WI38 (cell line): ENCODE results near the gene ALDH1L2.

Experiments
- H3K4me3 ChIP-seq: 2 replicates; pipeline ENCODE4 v1.5.1; 2011; ENCODE audit warnings: low read depth, mild to moderate bottlenecking, control low read depth, low read length
- TF ChIP-seq, protein P1 (sequence below): IDR thresholded peaks from 2 replicates; pipeline ENCODE4 v1.5.1; 2012; ENCODE audit warnings: low read depth, mild to moderate bottlenecking, control low read depth, low read length

ALDH1L2 gene

DNA sequence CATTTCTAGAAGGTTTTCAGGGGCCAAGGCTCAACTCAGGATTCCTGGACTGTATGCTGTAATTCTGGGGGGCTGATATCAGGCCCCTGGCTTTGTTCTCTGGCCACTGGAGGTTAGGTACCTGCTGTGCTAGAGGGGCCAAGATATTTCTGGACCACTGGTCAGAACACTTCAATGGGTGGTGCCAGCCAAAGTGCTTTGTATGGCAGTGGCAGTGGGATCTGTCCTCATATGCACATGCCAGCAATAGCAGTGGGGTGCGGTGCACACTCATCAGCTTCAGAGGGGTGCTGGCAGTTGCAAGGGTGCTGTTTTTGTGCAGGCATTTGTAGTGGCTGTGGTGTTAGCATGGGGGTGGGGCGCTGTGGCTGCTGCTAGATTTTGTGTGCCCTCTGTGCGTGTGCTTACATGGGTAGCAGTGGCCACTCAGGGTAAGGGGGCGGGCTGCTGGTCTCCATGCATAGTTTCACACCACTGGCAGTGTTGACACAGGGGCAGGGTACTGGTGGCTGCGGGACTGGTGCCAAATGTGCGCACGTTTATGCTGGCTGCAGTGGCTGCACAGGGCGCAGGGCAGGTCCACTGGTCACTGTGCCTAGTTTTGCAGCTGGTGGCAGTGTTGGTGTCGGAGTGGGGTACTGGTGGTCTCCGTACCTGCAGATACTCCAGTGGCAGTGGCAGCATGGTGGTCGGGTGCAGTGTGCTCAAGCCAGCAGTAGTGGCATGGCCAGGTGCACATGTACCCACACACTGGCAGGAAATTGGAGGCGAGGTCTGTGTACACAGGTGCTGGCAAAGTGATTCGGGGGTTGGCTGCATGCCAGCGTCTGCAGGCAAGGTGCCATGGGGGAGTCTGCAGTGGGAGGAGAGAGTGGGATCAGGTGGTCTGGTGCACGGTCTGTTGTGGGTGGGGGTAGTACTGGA lies 85.6 kb downstream of the ALDH1L2 start:
- TF ChIP-seq, protein P1, sequence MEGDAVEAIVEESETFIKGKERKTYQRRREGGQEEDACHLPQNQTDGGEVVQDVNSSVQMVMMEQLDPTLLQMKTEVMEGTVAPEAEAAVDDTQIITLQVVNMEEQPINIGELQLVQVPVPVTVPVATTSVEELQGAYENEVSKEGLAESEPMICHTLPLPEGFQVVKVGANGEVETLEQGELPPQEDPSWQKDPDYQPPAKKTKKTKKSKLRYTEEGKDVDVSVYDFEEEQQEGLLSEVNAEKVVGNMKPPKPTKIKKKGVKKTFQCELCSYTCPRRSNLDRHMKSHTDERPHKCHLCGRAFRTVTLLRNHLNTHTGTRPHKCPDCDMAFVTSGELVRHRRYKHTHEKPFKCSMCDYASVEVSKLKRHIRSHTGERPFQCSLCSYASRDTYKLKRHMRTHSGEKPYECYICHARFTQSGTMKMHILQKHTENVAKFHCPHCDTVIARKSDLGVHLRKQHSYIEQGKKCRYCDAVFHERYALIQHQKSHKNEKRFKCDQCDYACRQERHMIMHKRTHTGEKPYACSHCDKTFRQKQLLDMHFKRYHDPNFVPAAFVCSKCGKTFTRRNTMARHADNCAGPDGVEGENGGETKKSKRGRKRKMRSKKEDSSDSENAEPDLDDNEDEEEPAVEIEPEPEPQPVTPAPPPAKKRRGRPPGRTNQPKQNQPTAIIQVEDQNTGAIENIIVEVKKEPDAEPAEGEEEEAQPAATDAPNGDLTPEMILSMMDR, result no peak
- H3K4me3 ChIP-seq, result no peak overlapping the region

GRCh38 chr12:104997541-104997940 lies 86.7 kb downstream of the ALDH1L2 start:
- TF ChIP-seq, protein P1, result no peak
- no peak overlapping the region for H3K4me3 ChIP-seq

DNA sequence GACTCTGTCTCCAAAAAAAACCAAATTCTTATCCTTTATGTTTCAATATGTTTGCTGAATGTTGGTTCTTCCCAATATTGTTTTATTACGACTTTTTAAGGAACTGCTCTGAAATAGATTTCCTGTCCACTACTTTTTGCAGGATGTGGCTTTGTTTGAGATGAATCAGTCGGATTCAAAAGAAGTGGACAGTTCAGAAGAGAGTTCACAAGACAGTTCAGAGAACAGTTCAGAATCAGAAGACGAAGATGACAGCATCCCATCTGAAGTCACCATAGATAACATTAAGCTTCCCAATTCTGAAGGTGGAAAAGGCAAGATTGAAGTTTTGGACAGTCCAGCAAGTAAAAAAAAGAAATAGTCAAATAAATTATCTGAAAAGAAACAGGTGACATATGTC lies 89.9 kb downstream of the ALDH1L2 start:
- H3K4me3 ChIP-seq, result no peak overlapping the region
- TF ChIP-seq, protein P1, result no peak

DNA sequence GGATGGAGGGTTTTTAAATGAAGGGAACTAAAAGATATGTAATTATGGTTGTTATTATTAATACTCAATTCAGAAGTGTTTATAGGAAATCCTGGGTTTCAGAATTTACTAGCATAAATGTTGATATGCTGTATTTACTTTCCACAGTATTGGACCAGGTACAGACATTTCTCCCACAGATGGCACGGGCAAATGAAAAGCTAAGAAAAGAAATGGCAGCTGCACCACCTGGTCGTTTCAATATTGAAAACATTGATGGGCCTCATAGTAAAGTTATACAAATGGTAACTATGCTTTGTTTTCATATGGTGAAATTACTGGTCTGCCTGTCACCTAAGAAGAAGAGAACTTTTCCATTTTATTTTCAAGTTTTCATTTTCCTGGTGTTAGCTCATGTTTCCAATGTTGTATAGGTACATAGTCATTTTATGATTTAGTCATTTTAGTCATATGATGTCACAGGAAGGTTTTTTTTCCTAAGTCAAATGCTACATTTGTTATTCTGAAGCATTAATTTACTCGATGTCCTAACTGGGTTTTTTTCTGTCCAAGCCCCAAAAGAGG lies 92.6 kb downstream of the ALDH1L2 start:
- TF ChIP-seq, protein P1, result no peak
- H3K4me3 ChIP-seq, result no peak overlapping the region

DNA sequence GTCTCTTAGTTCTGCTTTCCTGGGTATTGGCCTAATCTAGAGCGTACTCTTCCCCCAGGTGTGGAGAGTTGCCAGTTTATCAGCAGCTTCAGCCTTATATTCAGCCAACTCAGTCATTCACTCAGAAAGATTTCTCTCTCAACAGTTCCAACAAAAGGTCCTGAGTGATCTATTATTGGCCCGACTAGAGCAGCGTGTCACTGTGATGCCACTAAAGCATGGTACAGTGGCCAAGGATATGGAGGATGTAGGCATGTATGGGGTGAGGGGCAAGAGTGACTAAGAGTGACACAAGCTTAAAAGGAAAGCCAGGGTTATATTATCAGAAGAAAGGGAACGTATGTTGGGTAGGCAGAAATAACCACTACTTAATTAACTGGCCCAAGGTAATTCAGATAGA lies 93.3 kb downstream of the ALDH1L2 start:
- TF ChIP-seq, protein P1, result no peak
- H3K4me3 ChIP-seq, result no peak overlapping the region

DNA sequence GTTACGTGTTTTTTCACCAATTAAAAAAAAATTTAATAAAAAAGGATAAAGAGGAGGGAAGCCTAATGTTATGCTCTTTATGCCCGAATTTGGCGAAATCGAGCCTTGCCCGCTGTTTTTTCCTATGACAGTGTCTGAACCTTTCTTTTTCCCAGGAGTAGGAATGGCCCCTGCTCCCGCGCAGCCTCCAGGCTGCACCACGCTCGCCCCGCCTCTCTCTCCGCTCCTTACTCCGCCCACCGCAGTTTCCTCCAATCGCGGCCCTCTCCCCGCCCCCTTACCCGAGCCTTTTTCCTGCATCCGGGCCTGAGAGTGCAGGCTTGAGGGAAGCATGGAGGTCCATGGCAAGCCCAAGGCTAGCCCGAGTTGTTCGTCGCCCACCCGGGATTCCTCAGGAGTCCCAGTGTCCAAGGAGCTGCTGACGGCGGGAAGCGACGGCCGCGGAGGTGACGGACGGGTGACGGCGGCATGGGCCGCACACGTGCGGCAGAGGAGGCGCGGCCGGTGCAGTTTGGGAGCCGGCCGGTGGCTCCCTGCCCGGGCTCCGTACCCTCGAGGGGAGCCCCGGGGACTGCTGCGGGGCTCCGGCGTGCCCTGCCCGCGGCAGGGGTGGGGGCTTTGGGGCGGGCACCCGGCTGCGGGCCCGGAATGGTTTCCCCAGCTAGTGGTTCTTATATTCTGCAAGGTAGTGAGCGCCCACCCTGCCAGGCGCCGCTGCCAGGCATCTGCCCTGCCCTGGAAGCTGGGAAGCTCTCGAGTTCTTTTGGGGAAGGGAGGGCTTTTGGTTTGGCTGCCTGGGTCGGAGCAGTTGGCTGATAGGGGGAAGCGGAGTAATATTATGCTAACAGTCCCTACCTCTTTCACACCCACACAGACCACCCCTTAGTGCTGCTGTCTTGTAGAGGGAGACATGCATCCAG lies 98.0 kb downstream of the ALDH1L2 start, which contains the start of gene NOPCHAP1:
TSS of gene NOPCHAP1 (plus strand) at position 295 of the 920 bp plus-strand sequence. CDS start at position 332, 37 bp downstream.
- TF ChIP-seq, protein P1, result no peak
- H3K4me3 ChIP-seq, result peak within 1 kb of the TSS; percentile 82
